Stimulated activated CD8-positive, alpha-beta memory T cell treated with anti-CD3 and anti-CD28 coated beads, Interleukin-4, amount 100 ng/mL, for 1 hour (primary cell): Measurements from ENCODE around the gene DEK.
"Not testable (repeated sequence)": the region's sequence is repeated elsewhere in the genome, so short reads cannot be mapped to it uniquely, and the experiment has no call there.

Source experiments
- DNase-seq, 2 donors: peaks; one replicate each; pipeline ENCODE4 v3.0.0-alpha.2; 2020; ENCODE audit warnings: low read depth in 2 of 2, low spot score in 1 of 2

DEK gene

GRCh38 chr6:18207949-18208348, 56.4 kb downstream of the DEK start:
- DNase-seq: no peak

- DNase-seq: no peak
Measured at GRCh38 chr6:18207438-18207837, 56.9 kb downstream of the DEK start.

- DNase-seq: no peak
Measured at GRCh38 chr6:18206591-18206990, 57.7 kb downstream of the DEK start.

GRCh38 chr6:18204691-18205090, 59.6 kb downstream of the DEK start:
- DNase-seq: no peak

DNA sequence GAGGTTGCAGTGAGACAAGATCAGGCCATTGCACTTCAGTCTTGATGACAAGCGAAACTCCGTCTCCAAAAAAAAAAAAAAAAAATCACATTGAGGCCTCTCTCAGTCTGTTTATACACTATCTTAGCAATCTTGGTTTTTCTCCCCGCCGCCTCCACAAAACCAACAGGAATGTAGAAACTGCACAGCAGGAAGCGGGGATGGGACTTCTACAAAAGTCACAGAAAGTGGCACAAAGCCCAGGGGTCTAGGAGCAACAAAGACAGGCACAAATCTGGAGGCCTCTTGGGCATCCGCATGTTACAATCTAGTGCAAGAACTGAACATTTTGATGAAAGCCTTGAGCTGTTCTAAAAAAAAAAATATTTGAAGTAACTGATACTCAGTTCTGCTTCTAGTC, 60.5 kb downstream of the DEK start:
- no peak for DNase-seq

GRCh38 chr6:18192026-18192425, 72.3 kb downstream of the DEK start:
- DNase-seq: no peak

GRCh38 chr6:18189196-18189595, 75.1 kb downstream of the DEK start:
- DNase-seq: no peak

DNA sequence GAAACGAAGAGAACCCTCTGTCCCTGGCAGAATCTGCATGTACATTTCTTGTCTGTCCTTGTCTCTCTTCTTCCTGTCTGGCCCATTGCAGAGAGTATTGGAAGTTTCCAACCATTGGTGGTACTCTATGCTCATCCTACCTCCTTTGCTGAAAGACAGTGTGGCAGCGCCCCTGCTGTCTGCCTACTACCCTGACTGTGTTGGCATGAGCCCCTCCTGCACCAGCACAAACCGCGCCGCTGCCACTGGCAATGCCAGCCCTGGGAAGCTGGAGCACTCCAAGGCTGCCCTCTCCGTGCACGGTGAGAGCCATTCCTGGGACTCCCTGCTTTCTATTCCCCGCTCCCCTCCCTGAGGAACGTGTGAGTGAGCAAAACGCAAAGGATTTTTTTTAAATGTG, 76.6 kb downstream of the DEK start:
- no peak for DNase-seq

GRCh38 chr6:18186540-18187250, 77.6 kb downstream of the DEK start:
- no peak for DNase-seq

DNA sequence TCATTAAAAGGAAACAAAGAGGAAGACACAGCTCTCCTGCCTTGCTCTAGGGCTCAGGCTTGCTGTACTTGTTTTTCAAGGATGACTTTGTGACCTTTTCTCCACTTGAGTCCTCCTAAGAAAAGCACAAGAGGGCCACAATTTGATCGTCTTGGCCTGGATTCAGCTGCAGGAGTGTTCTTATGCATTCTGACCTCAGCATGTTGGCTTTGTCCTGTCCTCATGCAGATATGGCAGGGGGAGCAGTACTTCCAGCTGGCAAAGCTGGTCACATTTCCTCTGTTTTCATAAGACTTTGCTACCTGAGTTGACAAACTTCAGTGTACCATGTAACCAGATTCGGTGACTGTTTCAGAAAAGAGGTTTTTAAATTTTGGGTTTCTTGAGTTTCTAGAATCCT, 78.3 kb downstream of the DEK start:
- DNase-seq: no peak

DNA sequence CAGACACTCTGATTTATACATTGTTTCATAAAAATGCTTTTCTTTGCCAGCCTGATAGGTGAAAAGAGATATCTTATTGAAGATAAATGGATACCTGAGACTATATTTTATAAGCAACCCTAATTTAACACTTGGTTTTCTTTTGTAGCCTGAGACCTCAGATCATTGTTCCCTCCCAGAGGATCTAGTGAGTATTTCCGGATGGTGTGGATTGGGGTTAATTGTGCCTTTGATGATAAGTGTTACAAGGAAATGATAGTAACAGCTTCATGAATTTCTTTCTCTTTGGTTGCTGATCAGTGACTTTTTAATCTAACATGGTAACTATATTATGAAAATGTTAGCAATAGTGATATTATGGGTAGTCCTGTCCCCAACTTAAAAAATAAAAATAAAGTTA, 78.7 kb downstream of the DEK start:
- DNase-seq: no peak

GRCh38 chr6:18183766-18184165, 80.6 kb downstream of the DEK start:
- no peak for DNase-seq

- no peak for DNase-seq
Measured at GRCh38 chr6:18182568-18182967, 81.8 kb downstream of the DEK start.

DNA sequence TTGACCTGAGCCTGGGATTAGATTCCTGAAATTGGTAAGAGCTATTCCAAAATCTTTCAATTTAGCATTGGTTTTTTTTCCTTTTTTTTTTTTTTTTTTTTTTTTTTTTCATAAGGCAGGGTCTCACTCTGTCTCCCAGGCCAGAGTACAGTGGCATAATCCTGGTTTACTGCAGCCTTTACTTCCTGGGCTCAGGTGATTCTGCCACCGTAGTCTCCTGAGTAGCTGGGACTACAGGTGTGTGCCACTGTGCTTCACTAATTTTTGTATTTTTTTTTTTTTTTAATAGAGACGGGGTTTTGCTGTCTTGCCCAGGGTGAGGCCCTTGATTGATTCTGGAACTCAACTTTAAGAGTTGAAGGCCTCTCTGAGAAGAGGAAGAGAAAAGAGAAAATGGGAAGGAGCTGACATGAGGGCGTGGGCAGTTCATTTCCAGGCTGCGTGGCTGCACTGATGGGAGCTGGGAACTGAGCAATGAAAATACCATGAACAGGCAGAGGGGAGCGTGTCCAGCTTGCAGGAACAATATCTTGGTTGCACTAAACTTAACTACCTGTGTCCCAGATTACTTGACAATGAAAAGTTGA, 84.5 kb downstream of the DEK start:
- DNase-seq: no peak

DNA sequence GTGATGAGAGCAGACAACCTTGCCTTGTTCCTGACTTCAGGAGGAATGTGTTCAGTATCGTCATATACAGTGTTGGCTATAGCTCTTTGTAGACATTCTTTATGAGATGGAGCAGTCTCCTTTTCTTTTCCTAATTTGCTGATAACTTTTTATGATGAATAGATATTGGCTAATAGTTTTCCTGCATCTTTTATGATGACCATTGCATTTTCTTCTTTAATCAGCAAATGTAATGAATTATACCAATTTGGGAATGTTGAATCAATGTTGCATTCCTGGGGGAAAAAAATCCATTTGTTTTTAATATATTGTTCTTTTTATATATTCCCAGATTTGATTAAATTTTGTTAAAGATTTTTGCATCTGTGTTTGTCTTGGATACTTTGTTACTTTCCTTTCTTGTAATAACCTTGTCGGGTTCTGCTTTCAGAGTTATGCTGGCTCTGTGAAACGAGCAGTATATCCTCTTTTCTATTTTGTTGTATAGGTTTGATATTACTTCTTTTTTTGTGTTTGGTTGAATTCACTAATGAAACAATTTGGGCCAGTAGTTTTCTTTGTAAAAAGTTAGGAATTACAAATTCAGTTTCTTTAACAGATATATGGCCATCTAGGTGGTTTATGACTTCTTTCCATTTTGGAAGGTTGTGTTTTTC, 85.2 kb downstream of the DEK start:
- no peak for DNase-seq

DNA sequence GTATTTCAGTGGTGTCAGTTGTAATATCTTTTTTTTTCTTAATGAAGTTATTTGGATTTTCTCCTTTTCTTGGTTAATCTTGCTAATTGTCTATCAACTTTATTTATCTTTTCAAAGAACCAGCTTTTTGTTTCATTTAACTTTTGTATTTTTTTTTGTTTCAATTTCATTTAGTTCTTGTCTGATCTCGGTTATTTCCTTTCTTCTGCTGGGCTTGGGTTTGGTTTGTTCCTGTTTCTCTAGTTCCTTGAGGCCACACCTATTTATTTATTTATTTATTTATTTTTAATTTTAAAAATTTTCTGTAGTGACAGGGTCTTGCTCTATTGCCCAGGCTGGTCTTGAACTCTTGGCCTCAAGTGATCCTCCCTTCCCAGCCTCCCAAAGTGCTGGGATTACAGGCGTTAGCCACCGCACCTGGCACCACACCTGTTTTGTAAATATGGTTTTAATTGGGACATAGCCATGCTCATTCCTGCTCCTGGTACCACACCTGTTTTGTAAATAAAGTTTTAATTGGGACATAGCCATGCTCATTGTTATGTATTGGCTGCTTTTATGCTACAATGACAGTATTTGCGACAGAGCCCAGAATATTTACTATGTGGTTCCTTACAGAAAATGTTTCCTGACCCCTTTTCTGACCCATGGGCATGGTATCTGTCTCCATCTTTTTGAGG, 86.9 kb downstream of the DEK start:
- no peak for DNase-seq

GRCh38 chr6:18176198-18176597, 88.1 kb downstream of the DEK start:
- DNase-seq: not testable (repeated sequence)
